Stimulated activated CD4-positive, alpha-beta T cell treated with anti-CD3 and anti-CD28 coated beads, Interleukin-1b, Interleukin-23, amount 100 ng/mL, for 1 hour (primary cell): ENCODE data around the gene NEK10.

Experiments used
- DNase-seq, 2 donors: peaks; one replicate each; pipeline ENCODE4 v3.0.0-alpha.2; 2020; ENCODE audit warnings: low read depth in 2 of 2

The NEK10 gene

DNA sequence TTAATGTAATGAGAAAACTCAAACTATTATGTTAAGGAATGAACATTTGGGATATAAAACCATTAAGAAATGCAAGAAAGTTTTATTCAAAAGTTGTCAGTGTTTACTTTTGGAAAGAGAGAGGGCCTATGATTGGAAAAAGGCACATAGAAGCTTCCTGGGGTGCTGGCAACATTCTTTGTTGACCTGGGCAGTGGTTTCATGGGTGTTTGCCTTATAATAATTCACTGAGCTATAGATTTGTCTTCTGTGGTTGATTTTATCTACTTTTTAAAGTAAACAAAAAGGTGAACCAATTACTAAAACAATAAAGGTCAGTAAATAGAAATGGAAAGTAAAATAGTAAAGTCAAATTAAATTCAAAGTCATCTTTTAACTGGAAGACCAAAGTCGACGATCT is 308.8 kb downstream of the NEK10 start:
- no peak for DNase-seq
